GM19463 (cell line): ENCODE results near the gene PSORS1C1.
"Not testable (repeated sequence)": the region's sequence is repeated elsewhere in the genome, so short reads cannot be mapped to it uniquely, and the experiment has no call there.

Source experiments
- ATAC-seq: cut with Tn5 transposase; IDR thresholded peaks from one replicate; pipeline ENCODE4 v1.9.1; 2021; ENCODE audit warnings: mild to moderate bottlenecking, moderate library complexity; ENCODE audit not compliant: unreplicated experiment

Gene PSORS1C1

DNA sequence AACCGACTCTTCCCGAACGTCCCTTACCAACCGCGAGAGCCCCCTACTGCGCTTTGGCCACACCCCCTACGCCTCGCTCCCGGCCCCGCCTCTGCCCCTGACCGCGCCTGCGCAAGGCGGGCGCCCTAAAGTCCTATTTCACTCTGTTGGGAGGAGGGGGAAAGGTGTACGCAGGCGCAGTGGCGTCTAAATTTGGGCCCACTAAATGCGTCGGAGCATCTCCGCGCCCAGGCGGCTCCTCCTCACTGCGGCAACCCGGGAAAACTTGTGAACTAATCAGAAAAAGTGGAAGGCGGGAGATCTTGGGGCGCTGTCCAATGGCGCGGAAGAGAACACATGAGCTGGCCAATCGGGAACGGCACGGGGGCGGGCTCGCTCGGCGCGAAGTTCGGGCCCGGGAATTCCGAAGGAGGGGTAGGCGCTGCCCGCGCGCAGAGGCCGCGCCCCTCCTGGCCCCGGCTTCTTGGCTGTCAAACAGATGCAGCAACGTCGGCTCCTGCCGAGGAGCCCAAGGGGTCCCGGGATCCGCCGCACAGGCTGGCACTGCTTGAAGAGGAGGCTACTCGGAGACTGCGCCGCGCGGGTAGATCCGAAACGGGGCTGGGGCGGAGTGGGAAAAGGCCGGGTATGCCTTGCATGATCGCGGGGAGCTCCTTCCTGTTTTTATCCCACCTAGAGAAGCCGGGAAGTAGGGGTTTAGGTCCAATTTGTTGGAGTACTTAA, 43.7 kb downstream of the PSORS1C1 start, which contains the start of gene TCF19:
TCF19 (plus strand) TSS at position 450 of the 723 bp plus-strand sequence. CDS start 881 bp downstream, outside the sequence.
- peak; percentile 76 for ATAC-seq

DNA sequence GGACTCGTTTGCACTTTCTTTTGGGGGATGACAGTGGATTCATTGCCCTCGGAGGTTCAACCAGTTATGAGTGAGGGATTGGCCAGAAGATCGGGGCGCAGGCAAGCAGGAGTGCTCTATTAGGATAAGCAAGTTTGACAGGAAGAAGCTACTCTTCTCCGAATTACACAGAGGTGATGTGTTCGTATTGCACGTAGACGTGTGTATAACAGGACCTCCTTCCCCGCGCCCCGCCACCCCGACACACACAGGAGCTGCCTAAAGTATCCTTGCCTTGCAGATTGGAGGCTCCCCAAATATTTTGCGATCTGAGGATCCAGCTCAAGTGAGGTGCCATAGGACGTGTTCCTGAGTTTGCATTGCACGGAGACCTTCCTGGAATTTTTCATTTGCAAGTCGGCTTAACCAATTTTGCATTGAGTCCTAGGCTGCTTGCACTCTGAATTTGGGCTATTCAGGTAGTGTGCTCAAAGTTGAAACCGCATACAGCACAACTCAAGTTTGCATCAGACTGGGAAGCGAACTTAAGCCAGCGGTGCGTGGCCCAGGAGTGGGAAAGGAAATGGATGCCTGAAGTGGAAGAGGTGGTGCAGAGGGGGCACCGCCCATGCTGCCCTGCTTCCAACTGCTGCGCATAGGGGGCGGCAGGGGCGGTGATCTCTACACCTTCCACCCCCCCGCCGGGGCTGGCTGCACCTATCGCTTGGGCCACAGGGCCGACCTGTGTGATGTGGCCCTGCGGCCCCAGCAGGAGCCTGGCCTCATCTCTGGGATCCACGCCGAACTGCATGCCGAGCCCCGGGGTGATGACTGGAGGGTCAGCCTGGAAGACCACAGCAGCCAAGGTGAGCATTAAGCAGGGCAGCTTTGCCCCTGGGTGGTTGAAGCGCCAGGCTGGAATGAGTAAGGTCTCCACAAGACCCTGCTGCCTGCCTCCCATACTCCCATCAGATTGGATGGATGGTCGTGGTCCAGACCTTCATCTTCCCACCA, 44.6 kb downstream of the PSORS1C1 start:
- ATAC-seq: no peak

DNA sequence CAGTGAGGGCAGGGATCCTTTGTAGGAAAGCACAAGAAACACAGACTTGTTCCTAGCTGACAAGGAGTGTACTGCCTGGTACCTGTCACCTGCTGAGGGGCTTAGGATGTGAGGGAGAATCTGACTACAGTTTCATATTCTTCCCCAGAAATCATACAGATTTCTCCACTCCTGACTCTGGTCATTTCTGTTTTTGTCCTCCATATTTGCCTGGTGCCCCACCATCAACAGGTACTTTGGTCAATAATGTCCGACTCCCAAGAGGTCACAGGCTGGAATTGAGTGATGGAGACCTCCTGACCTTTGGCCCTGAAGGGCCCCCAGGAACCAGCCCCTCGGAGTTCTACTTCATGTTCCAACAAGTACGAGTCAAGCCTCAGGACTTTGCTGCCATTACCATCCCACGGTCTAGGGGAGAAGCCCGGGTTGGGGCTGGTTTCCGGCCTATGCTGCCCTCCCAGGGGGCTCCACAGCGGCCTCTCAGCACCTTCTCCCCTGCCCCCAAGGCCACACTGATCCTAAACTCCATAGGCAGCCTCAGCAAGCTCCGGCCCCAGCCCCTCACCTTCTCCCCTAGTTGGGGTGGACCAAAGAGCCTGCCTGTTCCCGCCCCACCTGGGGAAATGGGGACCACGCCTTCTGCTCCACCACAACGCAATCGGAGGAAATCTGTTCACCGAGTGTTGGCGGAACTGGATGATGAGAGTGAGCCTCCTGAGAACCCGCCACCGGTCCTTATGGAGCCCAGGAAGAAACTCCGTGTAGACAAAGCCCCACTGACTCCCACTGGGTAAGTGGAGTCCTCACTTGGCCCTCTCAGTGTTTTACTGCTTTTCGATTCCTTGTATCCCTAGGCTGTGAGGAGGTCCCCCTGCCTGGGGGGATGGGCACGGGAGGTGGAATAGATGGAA, 46.9 kb downstream of the PSORS1C1 start:
- ATAC-seq: no peak

DNA sequence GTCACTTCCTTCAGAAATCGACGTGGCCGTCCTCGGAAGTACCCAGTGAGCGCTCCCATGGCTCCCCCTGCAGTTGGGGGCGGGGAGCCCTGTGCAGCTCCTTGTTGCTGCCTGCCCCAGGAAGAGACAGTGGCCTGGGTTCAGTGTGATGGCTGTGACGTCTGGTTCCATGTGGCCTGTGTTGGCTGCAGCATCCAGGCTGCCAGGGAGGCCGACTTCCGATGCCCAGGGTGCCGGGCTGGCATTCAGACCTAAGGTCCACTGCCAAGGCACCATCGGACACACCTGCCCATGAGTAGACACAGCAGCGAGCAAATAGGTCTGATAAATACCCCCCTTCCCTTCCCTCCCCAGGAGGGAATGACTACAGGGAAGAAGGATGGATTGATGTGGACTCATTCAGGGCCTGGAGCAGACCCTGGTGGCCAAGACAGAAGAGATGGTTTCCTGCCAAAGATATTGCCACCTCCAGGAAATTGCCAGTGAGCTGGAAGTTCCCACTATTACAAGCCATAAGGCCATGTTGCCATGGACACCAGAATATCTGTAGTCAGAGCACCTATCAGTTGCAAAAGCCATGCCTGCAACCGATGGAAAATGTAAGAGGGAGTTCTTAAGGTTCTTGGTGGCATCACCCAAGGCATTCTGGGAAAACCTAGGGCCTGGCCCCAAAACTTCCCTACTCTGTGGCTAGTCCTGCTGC, 48.0 kb downstream of the PSORS1C1 start:
- ATAC-seq: no peak

DNA sequence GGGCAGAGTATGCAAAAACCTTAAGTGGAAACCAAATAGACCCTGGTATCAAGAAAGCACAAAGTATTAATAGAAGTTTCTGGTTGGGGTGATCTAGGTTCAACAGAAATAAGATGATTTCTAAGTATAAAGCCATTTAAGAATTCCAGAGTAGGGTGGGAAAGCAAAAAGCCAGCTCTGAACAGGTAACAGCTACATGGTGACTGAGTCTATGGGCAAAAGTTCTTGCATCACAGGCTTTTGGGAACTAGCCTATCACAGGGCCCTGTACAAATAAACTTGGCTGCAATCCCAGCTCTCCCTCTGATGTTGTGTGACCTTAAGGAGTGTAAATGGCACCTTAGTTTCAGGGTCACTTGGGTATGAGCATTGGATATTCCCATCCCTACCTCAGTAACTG, 49.3 kb downstream of the PSORS1C1 start:
- no peak for ATAC-seq

DNA sequence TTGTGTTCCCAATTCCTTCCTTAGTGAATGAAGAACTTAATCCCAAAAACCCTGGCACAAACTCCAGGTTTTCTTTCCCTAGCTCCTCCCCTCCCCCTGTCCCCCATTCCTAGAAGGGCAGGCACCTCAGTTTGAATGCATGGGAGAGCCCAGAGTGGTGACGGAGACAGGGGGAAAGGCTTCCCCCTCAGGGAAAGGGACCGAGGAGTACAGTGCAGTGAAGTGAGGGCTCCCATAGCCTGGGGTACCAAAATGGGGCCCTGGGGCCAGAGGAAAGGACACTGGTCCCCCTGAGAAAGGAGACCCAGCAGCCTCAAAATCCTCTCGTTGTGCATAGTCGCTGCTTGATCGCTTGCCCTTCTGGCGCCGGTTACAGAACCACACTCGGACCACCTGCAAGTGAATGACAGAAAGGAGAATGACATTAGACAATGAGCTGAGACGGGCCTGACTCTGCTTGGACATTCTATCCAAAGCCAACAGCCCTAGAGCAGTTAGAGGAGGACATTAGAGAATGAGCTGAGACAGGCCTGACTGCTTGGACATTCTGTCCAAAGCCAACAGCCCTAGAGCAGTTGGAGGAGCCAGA, 50.0 kb downstream of the PSORS1C1 start:
- ATAC-seq: not testable (repeated sequence)

DNA sequence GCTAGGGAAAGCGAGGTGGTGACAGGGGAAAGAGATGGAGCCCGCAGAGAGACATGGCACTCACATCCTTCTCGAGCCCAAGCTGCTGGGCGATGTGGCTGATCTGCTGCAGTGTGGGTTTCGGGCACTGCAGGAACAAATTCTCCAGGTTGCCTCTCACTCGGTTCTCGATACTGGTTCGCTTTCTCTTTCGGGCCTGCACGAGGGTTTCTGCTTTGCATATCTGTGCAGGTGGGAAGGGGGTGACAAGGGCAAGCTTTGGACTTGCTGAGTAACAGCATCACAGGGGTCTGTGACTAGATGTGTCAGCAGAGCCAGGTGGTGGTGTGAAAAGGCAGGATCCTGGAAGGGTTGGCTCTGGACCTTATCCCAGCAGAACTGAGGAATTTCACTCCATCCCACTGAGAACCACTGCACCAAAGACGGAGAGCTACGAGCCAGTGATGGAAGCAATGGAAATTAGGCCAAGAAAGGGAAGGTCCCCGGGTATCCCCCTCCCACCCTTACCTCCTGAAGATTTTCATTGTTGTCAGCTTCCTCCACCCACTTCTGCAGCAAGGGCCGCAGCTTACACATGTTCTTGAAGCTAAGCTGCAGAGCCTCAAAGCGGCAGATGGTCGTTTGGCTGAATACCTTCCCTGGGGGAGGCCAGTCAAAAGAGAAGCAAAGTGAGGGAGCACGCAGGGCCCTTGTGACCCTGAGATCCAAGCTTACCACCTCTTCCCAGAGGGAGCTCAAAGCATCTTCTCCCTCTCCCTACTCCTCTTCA, 50.6 kb downstream of the PSORS1C1 start:
- ATAC-seq: peak; percentile 86

DNA sequence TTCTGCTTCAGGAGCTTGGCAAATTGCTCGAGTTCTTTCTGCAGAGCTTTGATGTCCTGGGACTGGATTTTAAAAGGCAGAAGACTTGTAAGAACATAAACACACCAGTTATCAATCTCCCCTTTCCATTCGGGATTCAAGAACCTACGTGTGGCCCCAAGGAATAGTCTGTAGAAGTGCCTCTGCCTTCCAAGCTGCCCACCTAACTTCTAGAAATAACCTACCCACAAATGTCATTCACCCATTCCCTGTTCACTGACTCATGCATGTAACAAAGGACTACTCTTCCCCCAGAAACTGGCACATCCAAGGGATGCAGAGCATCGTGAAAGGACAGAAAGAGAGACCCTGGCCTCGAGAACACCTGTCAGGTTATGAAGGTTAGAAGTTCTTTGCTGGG, 51.4 kb downstream of the PSORS1C1 start:
- ATAC-seq: no peak

DNA sequence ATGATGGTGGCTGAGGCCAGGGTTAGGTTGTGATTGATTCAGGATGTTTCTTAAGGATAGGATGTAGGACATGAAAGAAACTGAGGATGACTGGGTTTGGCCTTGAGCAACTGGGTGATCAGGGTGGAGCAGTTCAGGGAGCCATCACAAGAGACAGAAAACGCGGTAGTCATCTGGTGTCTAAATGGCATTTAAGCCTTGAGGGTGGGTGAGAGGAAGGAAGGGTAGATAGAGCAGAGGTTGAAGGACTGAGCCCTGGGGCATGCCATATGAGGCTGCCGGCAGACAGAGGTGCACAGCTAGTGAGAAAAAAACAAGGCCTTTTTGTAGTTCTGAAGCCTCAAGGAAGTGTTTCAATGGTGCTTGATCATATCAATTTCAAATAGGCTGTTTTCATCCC, 54.0 kb downstream of the PSORS1C1 start:
- ATAC-seq: no peak

DNA sequence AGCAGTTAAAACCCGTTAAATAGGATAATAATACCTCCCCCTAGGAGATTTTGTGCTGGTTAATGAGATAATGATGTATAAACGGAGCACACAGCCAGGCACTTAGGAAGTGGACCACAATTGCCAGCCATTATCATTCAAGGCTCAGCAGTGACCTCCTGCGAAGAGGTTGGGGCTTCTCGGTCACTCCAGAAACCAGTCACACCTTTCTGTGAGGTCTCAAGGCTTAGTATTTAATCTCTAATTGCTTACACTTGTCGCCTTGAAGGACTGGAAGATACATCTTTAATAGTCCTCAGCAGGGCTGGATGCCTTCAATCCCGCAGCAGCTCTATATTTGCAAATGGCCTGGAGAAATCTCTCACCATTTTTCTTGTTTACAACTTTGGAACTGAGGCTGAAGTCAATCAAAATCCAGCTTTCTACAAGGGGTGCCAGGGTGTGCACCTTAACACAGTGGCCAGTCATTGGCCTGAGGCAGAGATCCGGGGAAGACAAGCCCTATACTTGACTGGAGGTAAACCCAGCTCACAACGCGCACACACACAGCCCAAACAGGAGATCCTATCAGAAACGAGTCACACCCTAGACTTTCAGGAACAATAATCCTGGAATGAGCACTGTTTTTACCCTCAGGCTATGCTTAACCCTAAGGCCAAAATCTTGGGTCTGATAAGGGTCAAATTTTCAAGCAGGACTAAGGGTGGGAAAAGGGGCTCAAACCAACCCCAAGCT, 54.7 kb downstream of the PSORS1C1 start:
- no peak for ATAC-seq

DNA sequence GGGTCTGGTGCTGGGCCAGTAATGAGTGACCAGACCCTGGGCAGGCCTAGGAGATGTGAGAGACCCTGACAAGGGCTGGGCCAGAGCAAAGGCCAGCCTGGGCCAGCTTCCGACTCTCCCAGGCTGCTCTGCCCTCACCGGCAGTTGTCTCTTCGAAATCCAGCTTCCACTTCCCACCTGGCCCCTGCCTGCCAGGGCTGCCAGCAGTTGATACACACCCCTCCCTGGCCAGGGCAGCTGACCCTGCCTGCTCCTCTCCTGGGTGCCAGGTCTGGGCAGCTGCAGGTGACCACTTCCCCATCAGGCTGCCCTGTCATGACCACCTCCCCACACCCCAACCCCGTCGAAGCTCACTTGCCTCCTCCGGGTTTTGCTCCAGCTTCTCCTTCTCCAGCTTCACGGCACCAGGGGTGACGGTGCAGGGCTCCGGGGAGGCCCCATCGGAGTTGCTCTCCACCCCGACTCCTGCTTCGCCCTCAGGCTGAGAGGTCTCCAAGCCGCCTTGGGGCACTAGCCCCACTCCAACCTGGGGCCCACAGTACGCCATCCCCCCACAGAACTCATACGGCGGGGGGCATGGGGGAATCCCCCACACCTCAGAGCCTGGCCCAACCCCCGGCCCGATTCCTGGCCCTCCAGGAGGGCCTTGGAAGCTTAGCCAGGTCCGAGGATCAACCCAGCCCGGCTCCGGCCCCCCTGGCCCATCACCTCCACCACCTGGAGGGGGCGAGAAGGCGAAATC, 55.4 kb downstream of the PSORS1C1 start:
- ATAC-seq: not testable (repeated sequence)

DNA sequence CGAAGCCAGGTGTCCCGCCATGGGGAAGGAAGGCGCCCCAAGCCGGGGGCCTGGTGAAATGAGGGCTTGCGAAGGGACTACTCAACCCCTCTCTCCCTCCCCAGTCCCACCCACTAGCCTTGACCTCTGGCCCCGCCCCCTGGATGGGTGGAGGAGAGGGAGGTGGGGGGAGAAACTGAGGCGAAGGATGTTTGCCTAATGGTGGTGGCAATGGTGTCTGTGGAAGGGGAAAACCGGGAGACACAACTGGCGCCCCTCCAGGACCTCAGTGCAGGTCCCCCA, 55.9 kb downstream of the PSORS1C1 start, which contains the start of gene POU5F1:
POU5F1 (minus strand) TSS at position 83 of the 282 bp plus-strand sequence; CDS start at position 21, 62 bp downstream.
- no peak for ATAC-seq

DNA sequence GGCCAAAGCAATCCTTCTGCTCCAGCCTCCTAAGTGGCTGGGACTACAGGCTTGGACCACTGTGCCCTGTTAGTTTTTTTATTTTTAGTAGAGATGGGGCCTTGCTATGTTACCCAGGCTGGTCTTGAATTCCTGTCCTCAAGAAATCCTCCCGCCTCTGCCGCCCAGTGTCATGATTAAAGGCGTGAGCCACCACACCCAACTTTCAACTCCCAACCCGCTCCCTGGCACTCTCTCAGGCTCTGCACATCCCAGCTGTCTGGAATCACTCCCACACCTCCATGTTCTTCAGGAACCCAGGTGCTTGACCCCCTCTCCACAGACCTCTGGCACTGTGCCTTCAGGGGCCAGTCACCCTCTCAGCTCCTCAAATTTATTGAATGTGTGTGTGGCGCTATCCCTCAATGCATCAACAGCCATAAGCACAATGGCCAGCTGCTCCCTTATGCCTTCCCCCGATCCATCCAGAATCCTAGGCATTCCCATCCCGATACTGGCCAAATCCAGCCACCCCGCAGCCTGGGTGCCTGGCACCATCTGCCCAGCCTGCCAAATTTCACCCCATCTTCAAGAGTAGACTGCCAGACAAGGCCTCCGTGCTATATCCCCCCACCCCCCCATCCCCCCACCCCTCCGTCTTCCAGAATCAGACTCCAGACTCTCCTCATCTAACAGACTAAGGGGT, 56.5 kb downstream of the PSORS1C1 start:
- ATAC-seq: no peak

DNA sequence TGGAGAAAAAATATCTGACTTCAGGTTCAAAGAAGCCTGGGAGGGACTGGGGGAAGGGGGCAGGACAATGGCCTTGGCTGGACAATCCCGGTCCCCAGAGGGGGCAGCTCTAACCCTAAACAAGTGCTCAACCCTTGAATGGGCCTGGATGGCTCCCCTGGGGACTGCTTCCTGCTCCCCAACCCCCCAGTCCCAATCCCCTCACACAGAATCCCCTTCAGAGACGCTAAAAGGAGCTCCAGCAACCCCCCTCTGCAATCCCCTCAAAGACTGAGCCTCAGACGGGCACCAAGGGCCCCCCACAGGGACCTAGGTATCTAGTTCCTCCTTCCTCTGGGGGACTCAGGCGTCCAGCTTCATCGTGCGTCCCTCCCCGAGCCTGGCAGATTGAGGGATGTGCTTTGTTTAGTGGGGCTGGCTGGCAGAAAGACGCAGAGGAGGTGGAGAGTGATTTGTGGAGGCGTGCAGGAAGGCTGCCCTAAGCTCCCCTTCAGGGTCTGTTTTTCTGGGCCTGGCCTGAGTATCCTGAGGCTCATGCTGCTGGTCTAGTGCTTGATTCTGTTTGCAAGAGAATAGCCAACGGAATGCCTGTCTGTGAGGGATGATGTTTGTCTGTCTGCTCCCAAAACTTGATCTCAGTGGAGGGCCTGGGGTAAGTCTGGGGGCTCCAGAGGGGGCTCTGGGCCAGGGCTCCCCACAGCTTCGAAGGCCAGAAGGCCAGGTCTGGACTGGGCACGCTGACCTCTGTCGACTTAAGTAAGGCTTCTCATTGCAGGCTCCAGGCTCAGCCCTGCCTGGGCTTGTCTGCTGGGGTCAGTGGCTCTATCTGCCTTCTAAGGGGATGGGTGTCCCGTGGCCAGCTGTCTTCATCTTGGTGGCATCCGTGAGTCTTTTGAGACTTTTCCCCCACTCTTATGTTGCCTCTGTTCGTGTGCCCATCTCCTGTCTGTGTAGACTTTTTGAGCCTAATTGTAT, 57.6 kb downstream of the PSORS1C1 start:
- ATAC-seq: no peak

DNA sequence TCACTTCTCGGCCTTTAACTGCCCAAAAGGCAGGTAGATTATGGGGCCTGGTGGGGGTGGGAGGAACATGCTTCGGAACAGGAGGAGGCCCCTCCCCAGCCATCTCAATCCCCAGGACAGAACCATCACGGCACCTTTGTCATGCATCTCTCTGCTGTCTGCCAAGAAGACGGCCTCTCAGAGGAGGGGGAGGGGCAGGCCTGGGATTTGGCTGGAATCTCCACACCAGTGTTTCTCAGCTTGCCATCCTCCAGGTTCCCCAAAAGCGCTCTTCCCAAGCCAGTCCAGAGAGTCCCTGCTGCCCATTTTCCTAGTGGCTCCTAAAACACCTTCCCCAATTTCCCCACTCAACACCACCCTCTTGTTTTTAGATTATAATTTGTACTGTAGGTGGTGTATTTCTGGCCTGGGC, 58.4 kb downstream of the PSORS1C1 start:
- ATAC-seq: no peak

DNA sequence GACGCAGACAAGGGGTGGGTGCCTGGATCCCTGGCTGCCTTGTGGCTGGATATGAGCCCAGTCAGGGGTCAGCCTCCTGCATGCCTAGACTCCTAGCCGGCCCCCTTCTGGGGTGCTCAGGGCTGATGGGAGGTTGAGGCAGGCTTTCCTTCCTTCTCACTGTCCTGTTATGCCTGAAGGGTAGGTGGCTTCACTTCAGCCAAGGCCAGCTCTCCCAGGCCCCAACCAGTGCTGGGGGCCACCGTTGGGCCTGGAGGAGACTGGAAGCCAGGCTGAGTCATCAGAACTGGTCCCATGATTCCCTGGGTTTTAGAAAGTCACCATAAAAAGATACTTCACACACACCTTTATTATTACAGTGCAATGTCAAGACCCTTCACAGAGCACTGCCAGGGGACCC, 58.8 kb downstream of the PSORS1C1 start:
- no peak for ATAC-seq
